Mucosa of descending colon (tissue), 3 donors: ENCODE measurements around the gene ARID1A. TPM values are rescaled to one million over a fixed set of nuclear protein-coding genes. Genes with fewer than 3 reads are reported as not detected.
A peak's percentile ranks its signal among the peaks of the same experiment; 100 is the strongest.

Experiments used
- ATAC-seq: fragments of 200-7000 bp; cut with Tn5 transposase; one replicate; pipeline ENCODE4 v1.9.1; 2020; ENCODE audit warnings: mild to moderate bottlenecking, moderate library complexity
- DNase-seq, 3 donors: peaks; one replicate each; pipeline ENCODE4 v3.0.0-alpha.2; 2020
- H3K36me3 ChIP-seq: fragments of 200-600 bp; one replicate; pipeline ENCODE4 v1.8.0; 2021; ENCODE audit warnings: low read depth, mild to moderate bottlenecking
- H3K4me1 ChIP-seq: fragments of 200-600 bp; one replicate; pipeline ENCODE4 v1.8.0; 2021; ENCODE audit warnings: low read depth, mild to moderate bottlenecking
- H3K4me3 ChIP-seq: fragments of 200-600 bp; one replicate; pipeline ENCODE4 v1.8.0; 2021; ENCODE audit warnings: mild to moderate bottlenecking
- H3K9me3 ChIP-seq: fragments of 200-600 bp; one replicate; pipeline ENCODE4 v1.8.0; 2021; ENCODE audit warnings: mild to moderate bottlenecking
- intact Hi-C, 2 donors: fragments of 100-400 bp; cut with DNase I in 1 of 2; cut with micrococcal nuclease in 1 of 2; formaldehyde crosslinking; loops; one replicate each; pipeline versions ENCODE4 v1.11.0 to v1.11.1; 2022; cut with DNase I, micrococcal nuclease
- total RNA-seq, 3 donors: library from RNA; stranded (reverse); fragmentation: NEBNext Ultra II Directional in 2 of 3; extraction: Animal tissue kit (Norgen Biotek cat#: 25700) in 2 of 3; gene quantifications; one replicate each; pipeline versions ENCODE4 v1.2.1 to v1.2.4, GENCODE V29; 2021 to 2023
- TF ChIP-seq, protein P1 (sequence below): fragments of 200-600 bp; IDR thresholded peaks from one replicate; pipeline ENCODE4 v1.8.0; 2022; ENCODE audit warnings: antibody characterized with exemption, mild to moderate bottlenecking
- donor health status: DM: no; HTN: no; CAD: no; lungs with moderate emphysema.
- donor health status: DM: no; HTN: no; CAD: no.
- donor health status: DM: no; HTN: yes; CAD: no.

The ARID1A gene
- total RNA-seq, 3 donors from 2014 or later = 59.9 to 81.2 (median 65.4) TPM

DNA sequence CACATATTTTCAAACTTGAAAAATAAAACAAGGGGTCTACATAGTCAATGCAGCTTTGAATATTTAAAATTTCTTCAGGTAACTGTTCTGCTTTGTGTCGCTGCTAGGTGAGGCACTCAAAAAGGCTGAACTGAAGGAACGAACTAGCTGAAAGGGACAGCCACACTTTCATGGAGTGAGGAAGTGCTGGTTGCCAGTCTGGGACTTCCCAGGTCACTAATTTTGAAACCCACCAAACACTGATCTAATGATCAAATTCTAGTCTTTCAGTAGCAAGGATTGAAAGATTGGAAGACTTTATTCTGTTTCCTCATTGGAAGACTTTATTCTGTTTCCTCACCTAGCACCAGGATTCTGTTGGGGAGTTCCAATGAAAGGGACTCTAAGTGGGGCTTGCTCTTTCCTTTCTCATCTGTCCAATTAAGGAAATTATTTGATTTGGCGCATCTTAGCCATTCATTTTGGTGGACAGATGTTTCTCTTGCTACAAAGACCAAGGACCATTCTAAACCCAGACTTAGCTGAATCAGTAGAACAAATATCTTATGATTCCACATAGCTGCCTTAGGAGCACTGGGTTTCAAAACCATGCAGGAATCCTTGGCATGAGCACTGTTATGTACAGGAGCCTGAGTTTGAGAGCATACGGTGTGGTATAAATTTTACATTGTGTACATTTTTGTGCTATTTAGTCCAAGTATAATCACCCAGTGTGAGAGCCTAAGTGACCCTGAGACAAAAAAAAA, 10.9 kb upstream of the ARID1A start:
- TF ChIP-seq, protein P1, sequence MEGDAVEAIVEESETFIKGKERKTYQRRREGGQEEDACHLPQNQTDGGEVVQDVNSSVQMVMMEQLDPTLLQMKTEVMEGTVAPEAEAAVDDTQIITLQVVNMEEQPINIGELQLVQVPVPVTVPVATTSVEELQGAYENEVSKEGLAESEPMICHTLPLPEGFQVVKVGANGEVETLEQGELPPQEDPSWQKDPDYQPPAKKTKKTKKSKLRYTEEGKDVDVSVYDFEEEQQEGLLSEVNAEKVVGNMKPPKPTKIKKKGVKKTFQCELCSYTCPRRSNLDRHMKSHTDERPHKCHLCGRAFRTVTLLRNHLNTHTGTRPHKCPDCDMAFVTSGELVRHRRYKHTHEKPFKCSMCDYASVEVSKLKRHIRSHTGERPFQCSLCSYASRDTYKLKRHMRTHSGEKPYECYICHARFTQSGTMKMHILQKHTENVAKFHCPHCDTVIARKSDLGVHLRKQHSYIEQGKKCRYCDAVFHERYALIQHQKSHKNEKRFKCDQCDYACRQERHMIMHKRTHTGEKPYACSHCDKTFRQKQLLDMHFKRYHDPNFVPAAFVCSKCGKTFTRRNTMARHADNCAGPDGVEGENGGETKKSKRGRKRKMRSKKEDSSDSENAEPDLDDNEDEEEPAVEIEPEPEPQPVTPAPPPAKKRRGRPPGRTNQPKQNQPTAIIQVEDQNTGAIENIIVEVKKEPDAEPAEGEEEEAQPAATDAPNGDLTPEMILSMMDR = no peak
- no peaks in the 10 kb centered on the region for H3K9me3 ChIP-seq
- no peak overlapping the region for H3K4me3 ChIP-seq
- H3K4me1 ChIP-seq = no peaks in the 10 kb centered on the region
- intact Hi-C loops = no loop called here
- no peak for ATAC-seq
- no peak for DNase-seq
- no peaks in the 10 kb centered on the region for H3K36me3 ChIP-seq

DNA sequence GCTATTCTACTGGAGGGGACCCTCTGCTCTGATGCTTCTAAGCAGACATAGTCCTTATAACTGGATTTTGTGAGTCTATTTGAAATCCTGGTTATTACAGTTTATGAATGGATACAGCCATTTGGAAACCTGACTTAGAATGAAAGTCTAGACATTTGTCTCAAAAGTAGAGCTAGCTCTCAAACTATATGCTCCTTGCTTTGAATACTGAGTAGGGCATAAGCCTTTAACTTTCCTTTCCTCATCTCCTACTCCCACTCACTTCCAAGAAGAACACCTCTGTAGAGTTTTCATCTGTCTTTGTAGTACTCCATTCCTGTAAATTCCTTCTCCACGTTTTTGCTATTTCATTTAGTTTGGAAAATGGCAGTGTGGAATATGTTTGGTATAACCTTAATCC, 9.0 kb upstream of the ARID1A start:
- Histone ChIP-seq H3K4me3 (no peak overlapping the region), H3K9me3 (no peaks in the 10 kb centered on the region), H3K36me3 (no peaks in the 10 kb centered on the region), H3K4me1 (peaks cover 4% of the 10 kb centered on the region)
- DNase-seq = no peak
- ATAC-seq = no peak
- intact Hi-C loops = no loop called here
- TF ChIP-seq, protein P1 = no peak

DNA sequence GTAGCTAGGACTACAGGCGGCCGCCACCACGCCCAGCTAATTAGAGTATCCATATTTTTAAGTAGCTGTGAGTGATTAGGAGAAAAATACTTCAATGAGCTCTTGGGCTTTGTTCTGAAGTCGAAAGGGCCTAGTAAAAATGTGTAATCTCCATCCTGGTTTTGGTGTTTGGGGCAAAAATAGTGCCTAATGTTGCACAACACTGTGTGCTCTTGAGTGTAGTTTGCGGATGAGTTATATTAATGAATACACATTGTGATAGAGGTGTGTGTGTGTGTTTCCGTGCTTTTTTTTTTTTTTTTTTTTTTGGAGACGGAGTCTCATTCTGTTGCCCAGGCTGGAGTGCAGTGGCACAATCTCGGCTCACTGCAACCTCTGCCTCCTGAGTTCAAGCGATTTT, 6.3 kb upstream of the ARID1A start:
- intact Hi-C loops = no loop called here
- H3K36me3 ChIP-seq = no peaks in the 10 kb centered on the region
- ATAC-seq (no peak), DNase-seq (no peak)
- H3K9me3 ChIP-seq = no peaks in the 10 kb centered on the region
- TF ChIP-seq, protein P1 = no peak
- H3K4me1 ChIP-seq = peaks cover 20% of the 10 kb centered on the region
- H3K4me3 ChIP-seq = no peak overlapping the region

DNA sequence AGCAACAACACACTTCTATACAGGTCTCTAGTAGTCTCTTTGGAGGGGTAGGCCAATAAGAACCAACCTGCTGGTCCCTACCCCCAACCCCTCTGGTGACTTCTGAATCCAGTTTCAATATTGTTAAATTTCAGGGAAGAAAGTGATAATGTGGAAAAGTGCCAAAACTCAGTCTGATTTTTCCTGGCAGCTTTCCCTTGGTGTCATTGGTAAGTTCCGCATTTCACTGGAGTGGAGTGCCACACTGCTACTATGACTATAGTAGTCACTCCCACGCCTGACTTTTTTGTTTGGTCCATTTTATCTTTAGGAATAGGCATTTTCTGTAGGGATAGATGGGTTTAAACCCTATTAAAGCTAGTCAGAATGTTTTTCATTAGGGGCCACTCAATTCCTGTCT, 5.7 kb upstream of the ARID1A start:
- TF ChIP-seq, protein P1 = no peak
- Histone ChIP-seq H3K4me3 (no peak overlapping the region), H3K4me1 (peaks cover 25% of the 10 kb centered on the region), H3K9me3 (no peaks in the 10 kb centered on the region), H3K36me3 (no peaks in the 10 kb centered on the region)
- DNase-seq (peak in 1 of 3 donors; percentile 53), ATAC-seq (no peak)
- intact Hi-C loops = loop anchor here (5.0 to 10.0 kb wide), 2 partner anchors 95 to 97 kb away; partner anchors contain the start of gene PIGV (in 2 of the 2)

DNA sequence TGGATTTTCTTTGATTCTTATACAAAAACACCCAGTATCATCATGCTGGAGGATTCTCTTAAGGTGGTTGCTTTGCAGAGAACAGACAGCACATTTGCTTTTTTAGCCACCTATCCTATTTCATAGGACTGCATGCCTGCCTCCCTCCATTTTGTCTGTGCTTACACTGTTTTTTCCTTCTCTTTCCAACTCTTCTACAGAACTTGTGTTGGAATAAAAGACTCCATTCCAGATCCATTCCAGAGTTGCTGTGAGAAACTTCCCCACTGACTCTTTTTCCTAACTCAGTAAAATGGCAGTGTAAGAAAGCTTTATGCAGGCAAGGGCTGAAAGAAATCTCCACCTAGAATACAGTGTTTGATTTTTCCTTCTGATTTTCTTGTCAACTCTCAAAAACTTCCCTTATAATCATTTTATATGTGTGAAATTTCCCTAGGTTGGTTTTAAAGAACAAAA, 5.2 kb upstream of the ARID1A start:
- peaks cover 25% of the 10 kb centered on the region for H3K4me1 ChIP-seq
- TF ChIP-seq, protein P1 = no peak
- no peak for DNase-seq
- H3K36me3 ChIP-seq = peaks cover 2% of the 10 kb centered on the region
- no peak overlapping the region for H3K4me3 ChIP-seq
- H3K9me3 ChIP-seq = no peaks in the 10 kb centered on the region
- intact Hi-C loops = loop anchor here (5.0 to 10.0 kb wide), 2 partner anchors 94 to 97 kb away; partner anchors contain the start of gene PIGV (in 2 of the 2)
- no peak for ATAC-seq
